ENCODE data around the gene FAF2. TPM values are rescaled to one million over a fixed set of nuclear protein-coding genes. Genes with fewer than 3 reads are reported as not detected.

FAF2 gene
- total RNA-seq, 1 experiment from 2014 or later, result 44.4 TPM

GRCh38 chr5:176537554-176538229 lies 89.5 kb downstream of the FAF2 start:
- Histone ChIP-seq H2BK5ac (ENCODE audit: insufficient read length, low read length) (peak overlapping the region; percentile 95), H4K91ac (ENCODE audit: insufficient read length, low read depth, low read length) (no peak overlapping the region), H3K4me2 (ENCODE audit: insufficient read depth, insufficient read length, low read length) (peak overlapping the region; percentile 44), H4K5ac (ENCODE audit: insufficient read length, low read depth, low read length) (peak overlapping the region; percentile 96), H3K27ac (ENCODE audit: insufficient read length, low read depth, low read length) (peak overlapping the region; percentile 85), H4K8ac (replicated peaks; ENCODE audit: insufficient read length, low read depth, low read length) (peak overlapping the region; percentile 30), H3K14ac (ENCODE audit: insufficient read depth, low read length) (peak overlapping the region; percentile 99), H3K79me2 (ENCODE audit: insufficient read depth, low read length) (peaks cover 36% of the 10 kb centered on the region), H3K18ac (ENCODE audit: insufficient read length, low read depth, low read length) (peak overlapping the region; percentile 97), H3T11ph (ENCODE audit: low read length) (peak overlapping the region; percentile 46), H3K9ac (ENCODE audit: extremely low read depth, insufficient read length, low read length) (peak overlapping the region; percentile 91), H3K4me1 (ENCODE audit: insufficient read depth, low read length) (peaks cover 13% of the 10 kb centered on the region; the same call in 1 of the 2 replicates), H4K20me1 (ENCODE audit: control insufficient read depth, insufficient read depth, insufficient read length) (peaks cover 4% of the 10 kb centered on the region), H2BK120ac (ENCODE audit: low read depth, low read length, poor library complexity, severe bottlenecking) (peak overlapping the region; percentile 62), H2BK12ac (ENCODE audit: insufficient read length, low read depth, low read length) (peak overlapping the region; percentile 96), H3K4ac (ENCODE audit: low read depth, low read length) (peak overlapping the region; percentile 66; the same call in 1 of the 2 replicates), H3K56ac (ENCODE audit: insufficient read length, low read depth, low read length) (no peak overlapping the region), H2AFZ (ENCODE audit: low read length) (no peak overlapping the region), H2BK20ac (ENCODE audit: low read depth, low read length, poor library complexity, severe bottlenecking) (peak overlapping the region; percentile 49), H3K79me1 (ENCODE audit: insufficient read depth, low read depth, low read length, poor library complexity, severe bottlenecking) (peaks cover 3% of the 10 kb centered on the region), H2BK15ac (ENCODE audit: low read depth, low read length) (no peak overlapping the region), H3K23ac (ENCODE audit: insufficient read length, low read depth, low read length) (no peak overlapping the region), H3K9me3 (ENCODE audit: control insufficient read depth, low read depth, low read length) (no peaks in the 10 kb centered on the region), H3K27me3 (ENCODE audit: insufficient read depth, low read length) (no peaks in the 10 kb centered on the region), H3K23me2 (ENCODE audit: insufficient read length, low read depth, low read length, poor library complexity, severe bottlenecking) (peaks cover 18% of the 10 kb centered on the region), H2AK5ac (ENCODE audit: insufficient read length, low read length) (no peak overlapping the region)
- H3K27me3 Mint-ChIP-seq (ENCODE audit: low read depth), result peaks cover 3% of the 10 kb centered on the region; the same call in 1 of the 2 replicates
- H3K9me3 Mint-ChIP-seq, result no peaks in the 10 kb centered on the region
- no peak for TF ChIP-seq CTCF (conservative IDR thresholded peaks at IDR 0.05)
- peaks cover 65 to 70% of the 10 kb centered on the region in 2 experiments for H3K4me1 Mint-ChIP-seq
- peaks cover 13 to 32% (median 32%) of the 10 kb centered on the region in 3 experiments for H3K36me3 Mint-ChIP-seq (ENCODE audit: insufficient read depth in 1 of 3, low read depth in 3 of 3)
- WGBS (ENCODE audit: extremely low coverage, insufficient read length, low lambda C conversion rate), result no CpG with 5 or more reads among the region's 43 CpGs
- H3K4me3 Mint-ChIP-seq, result peak overlapping the region; percentile 92 to 99
- peak; percentile 99 for DNase-seq
- peak overlapping the region; percentile 97 to 100 (median 99) for H3K27ac Mint-ChIP-seq

Measured in H9 (cell line).